Measurements from ENCODE around the gene LUC7L.

DNA sequence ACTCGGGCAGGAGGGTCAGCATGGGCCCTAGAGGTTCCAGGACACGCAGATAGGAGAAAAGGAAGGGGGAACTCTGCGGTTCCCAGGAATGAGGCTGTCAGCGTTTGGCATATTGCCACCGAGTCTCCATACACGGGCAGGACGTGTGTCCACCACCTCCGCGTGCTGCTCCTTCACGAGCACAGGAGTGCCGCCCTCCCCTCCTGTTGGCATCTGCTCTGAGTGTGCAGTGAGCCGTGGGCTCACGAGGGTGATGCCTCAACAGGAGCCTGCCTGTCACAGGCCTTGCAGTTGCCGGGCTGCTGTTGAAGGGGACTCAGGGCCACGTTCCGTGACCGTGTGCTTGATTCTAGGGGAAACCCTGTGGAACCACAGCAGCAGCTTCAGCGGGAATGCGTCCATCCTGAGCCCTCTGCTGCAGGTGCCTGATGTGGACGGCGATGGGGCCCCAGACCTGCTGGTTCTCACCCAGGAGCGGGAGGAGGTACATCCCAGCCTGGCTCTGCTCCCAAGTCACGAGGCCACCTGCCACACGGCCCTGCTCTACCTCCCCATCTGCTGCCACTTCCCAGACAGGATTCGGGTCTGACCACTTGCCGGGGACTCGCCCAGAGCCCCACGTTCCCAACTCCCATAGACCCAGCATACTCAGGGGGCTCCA lies 31.9 kb upstream of the LUC7L start:
- TF ChIP-seq, protein P1, sequence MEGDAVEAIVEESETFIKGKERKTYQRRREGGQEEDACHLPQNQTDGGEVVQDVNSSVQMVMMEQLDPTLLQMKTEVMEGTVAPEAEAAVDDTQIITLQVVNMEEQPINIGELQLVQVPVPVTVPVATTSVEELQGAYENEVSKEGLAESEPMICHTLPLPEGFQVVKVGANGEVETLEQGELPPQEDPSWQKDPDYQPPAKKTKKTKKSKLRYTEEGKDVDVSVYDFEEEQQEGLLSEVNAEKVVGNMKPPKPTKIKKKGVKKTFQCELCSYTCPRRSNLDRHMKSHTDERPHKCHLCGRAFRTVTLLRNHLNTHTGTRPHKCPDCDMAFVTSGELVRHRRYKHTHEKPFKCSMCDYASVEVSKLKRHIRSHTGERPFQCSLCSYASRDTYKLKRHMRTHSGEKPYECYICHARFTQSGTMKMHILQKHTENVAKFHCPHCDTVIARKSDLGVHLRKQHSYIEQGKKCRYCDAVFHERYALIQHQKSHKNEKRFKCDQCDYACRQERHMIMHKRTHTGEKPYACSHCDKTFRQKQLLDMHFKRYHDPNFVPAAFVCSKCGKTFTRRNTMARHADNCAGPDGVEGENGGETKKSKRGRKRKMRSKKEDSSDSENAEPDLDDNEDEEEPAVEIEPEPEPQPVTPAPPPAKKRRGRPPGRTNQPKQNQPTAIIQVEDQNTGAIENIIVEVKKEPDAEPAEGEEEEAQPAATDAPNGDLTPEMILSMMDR (IDR thresholded peaks at IDR 0.05; ENCODE audit: low read length): no peak
- TF ChIP-seq EZH2 (IDR thresholded peaks at IDR 0.05; ENCODE audit: borderline replicate concordance, low read length): no peak

Measured in OCI-LY1 (cell line).